ENCODE results near the gene TNPO1. TPM values are rescaled to one million over a fixed set of nuclear protein-coding genes. Genes with fewer than 3 reads are reported as not detected.

Gene TNPO1
- total and polyA plus RNA-seq, 10 of the 15 experiments (the other 5 are each of a cell fraction or from before 2014, with no cell fraction given): 18.1 to 123 (median 79.2) TPM

GRCh38 chr5:72917371-72917776 is 100.9 kb downstream of the TNPO1 start:
- in situ Hi-C loops (cut with MboI) (no loop called here), intact Hi-C loops (cut with micrococcal nuclease; ENCODE audit: unreplicated experiment) (no loop called here)
- no peaks in the 10 kb centered on the region for H3K36me3 ChIP-seq (ENCODE audit: control insufficient read depth in 2 of 2, insufficient read depth in 2 of 2, low read length in 1 of 2)
- ChIA-PET SMC1A (ENCODE audit: uncharacterized antibody, unreplicated experiment) (no interaction called here), RAD21 (ENCODE audit: unreplicated experiment) (no interaction called here), CTCF (no interaction called here), POLR2A (no interaction called here)
- no TSS peak for BruUV-seq (replicated peaks)
- no peaks in the 10 kb centered on the region for H3K27me3 ChIP-seq (replicated peaks in 1 of 2; ENCODE audit: control insufficient read depth in 2 of 2, insufficient read depth in 2 of 2, low read length in 1 of 2)
- H3K27ac ChIP-seq (ENCODE audit: control insufficient read depth, insufficient read depth): no peak overlapping the region
- no peak for FAIRE-seq
- TF ChIP-seq MTA3 (IDR thresholded peaks at IDR 0.05; ENCODE audit: borderline replicate concordance, low read length): 0 out of 2 replicates have a peak, but pooled peaks have one; percentile 42
- TF ChIP-seq ASH2L (IDR thresholded peaks at IDR 0.05; ENCODE audit: borderline replicate concordance, low read depth): no peak
- no peak overlapping the region for H2AFZ ChIP-seq (ENCODE audit: control insufficient read depth, low read depth, low read length)
- ATAC-seq: no peak
- H3K9ac ChIP-seq (ENCODE audit: control insufficient read depth, insufficient read depth, low read length): no peak overlapping the region
- H3K79me2 ChIP-seq (ENCODE audit: control insufficient read depth, insufficient read depth, low read length): no peaks in the 10 kb centered on the region
- WGBS (ENCODE audit: insufficient coverage, insufficient replicate concordance, low lambda C conversion rate, missing lambda C conversion rate): 95% methylated on average over 1 of the region's 1 CpG
- no peaks in the 10 kb centered on the region for H3K9me3 ChIP-seq (replicated peaks; ENCODE audit: control insufficient read depth, insufficient read depth, low read length)
- H3K4me1 ChIP-seq (ENCODE audit: control insufficient read depth, insufficient read depth, low read length): no peaks in the 10 kb centered on the region
- H3K4me2 ChIP-seq (ENCODE audit: control insufficient read depth, insufficient read depth): no peak overlapping the region
- H4K20me1 ChIP-seq (ENCODE audit: control insufficient read depth, insufficient read depth): no peaks in the 10 kb centered on the region; the same call in 1 of the 2 replicates
- no peak overlapping the region for H3K4me3 ChIP-seq
- DNase-seq (ENCODE audit: low read depth, low spot score): no peak

DNA sequence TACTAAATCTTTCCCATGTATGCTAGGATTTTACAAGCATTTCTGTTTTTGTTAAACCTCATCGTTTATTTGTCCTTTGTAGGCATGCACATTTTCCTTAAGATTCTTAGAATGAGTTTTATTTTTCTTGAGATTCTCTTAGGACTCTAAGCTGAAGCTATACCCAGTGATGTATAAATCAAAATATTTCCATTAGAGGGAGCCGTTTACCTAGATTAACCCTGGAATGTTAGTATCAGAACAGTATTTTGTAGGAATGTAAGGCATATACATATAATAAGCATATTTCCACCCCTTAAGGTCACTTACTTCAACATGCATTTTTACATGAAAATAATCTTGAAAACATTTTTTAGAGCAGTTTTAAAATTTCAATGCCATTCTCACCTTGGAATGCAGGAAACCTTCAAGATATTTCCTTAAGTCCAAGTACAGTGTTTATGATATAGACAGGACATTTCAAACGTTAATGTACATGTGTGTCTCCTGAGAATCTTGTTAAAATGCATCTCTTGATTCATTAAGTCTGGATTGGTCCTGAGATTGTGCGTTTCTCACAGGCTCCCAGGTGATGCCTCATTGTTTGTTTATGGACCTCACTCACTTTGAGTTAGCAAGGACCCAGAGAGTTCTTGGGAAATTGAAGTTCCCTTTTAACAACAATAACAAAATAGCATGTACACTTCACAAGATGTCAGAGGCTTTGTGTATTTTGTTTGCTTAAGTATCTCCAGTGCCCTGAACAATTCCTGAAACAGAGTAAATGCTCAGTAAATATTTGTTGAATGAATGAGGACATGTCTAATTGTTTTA is 104.4 kb downstream of the TNPO1 start:
- peak; percentile 35; the same call in 1 of the 3 replicates for ATAC-seq
- H3K36me3 ChIP-seq (ENCODE audit: control insufficient read depth in 2 of 2, insufficient read depth in 2 of 2, low read length in 1 of 2): no peaks in the 10 kb centered on the region
- H3K27me3 ChIP-seq (replicated peaks in 1 of 2; ENCODE audit: control insufficient read depth in 2 of 2, insufficient read depth in 2 of 2, low read length in 1 of 2): no peaks in the 10 kb centered on the region
- FAIRE-seq: no peak
- no TSS peak for BruUV-seq (replicated peaks)
- ChIA-PET CTCF (no interaction called here), RAD21 (ENCODE audit: unreplicated experiment) (interaction anchor here (0.7 kb wide), 1 partner anchor 346 kb away, joined by 3 read pairs; no protein-coding TSS in a partner anchor), POLR2A (no interaction called here), SMC1A (ENCODE audit: uncharacterized antibody, unreplicated experiment) (no interaction called here)
- TF ChIP-seq RAD21 (IDR thresholded peaks at IDR 0.05; ENCODE audit: insufficient read depth, low read depth, low read length): peak; percentile 31; the same call in 1 of the 2 replicates
- TF ChIP-seq, protein P1, sequence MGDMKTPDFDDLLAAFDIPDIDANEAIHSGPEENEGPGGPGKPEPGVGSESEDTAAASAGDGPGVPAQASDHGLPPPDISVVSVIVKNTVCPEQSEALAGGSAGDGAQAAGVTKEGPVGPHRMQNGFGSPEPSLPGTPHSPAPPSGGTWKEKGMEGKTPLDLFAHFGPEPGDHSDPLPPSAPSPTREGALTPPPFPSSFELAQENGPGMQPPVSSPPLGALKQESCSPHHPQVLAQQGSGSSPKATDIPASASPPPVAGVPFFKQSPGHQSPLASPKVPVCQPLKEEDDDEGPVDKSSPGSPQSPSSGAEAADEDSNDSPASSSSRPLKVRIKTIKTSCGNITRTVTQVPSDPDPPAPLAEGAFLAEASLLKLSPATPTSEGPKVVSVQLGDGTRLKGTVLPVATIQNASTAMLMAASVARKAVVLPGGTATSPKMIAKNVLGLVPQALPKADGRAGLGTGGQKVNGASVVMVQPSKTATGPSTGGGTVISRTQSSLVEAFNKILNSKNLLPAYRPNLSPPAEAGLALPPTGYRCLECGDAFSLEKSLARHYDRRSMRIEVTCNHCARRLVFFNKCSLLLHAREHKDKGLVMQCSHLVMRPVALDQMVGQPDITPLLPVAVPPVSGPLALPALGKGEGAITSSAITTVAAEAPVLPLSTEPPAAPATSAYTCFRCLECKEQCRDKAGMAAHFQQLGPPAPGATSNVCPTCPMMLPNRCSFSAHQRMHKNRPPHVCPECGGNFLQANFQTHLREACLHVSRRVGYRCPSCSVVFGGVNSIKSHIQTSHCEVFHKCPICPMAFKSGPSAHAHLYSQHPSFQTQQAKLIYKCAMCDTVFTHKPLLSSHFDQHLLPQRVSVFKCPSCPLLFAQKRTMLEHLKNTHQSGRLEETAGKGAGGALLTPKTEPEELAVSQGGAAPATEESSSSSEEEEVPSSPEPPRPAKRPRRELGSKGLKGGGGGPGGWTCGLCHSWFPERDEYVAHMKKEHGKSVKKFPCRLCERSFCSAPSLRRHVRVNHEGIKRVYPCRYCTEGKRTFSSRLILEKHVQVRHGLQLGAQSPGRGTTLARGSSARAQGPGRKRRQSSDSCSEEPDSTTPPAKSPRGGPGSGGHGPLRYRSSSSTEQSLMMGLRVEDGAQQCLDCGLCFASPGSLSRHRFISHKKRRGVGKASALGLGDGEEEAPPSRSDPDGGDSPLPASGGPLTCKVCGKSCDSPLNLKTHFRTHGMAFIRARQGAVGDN (IDR thresholded peaks at IDR 0.05): no peak
- no peak overlapping the region for H3K27ac ChIP-seq (ENCODE audit: control insufficient read depth, insufficient read depth)
- H3K4me2 ChIP-seq (ENCODE audit: control insufficient read depth, insufficient read depth): no peak overlapping the region
- H4K20me1 ChIP-seq (ENCODE audit: control insufficient read depth, insufficient read depth): no peaks in the 10 kb centered on the region; the same call in 1 of the 2 replicates
- no peak overlapping the region for H3K4me3 ChIP-seq
- H3K9me3 ChIP-seq (replicated peaks; ENCODE audit: control insufficient read depth, insufficient read depth, low read length): no peaks in the 10 kb centered on the region
- no peak overlapping the region for H2AFZ ChIP-seq (ENCODE audit: control insufficient read depth, low read depth, low read length)
- in situ Hi-C loops (cut with MboI) (no loop called here), intact Hi-C loops (cut with micrococcal nuclease; ENCODE audit: unreplicated experiment) (no loop called here)
- H3K4me1 ChIP-seq (ENCODE audit: control insufficient read depth, insufficient read depth, low read length): no peaks in the 10 kb centered on the region
- H3K79me2 ChIP-seq (ENCODE audit: control insufficient read depth, insufficient read depth, low read length): no peaks in the 10 kb centered on the region
- H3K9ac ChIP-seq (ENCODE audit: control insufficient read depth, insufficient read depth, low read length): no peak overlapping the region
- WGBS (ENCODE audit: insufficient coverage, insufficient replicate concordance, low lambda C conversion rate, missing lambda C conversion rate): 26% methylated on average over 4 of the region's 4 CpGs
- no peak for DNase-seq (ENCODE audit: low read depth, low spot score)

Measured in GM12878 (cell line).